ENCODE measurements around the gene AFF3. TPM values are rescaled to one million over a fixed set of nuclear protein-coding genes. Genes with fewer than 3 reads are reported as not detected.

Gene AFF3
- total and polyA plus RNA-seq, 2 donors (not counting 3 experiments of a cell fraction or from before 2014, with no cell fraction given) = 0.06 to 0.07 TPM

GRCh38 chr2:99819766-99820165 lies 322.6 kb downstream of the AFF3 start:
- peaks cover 3% of the 10 kb centered on the region for H3K4me1 ChIP-seq (ENCODE audit: control insufficient read depth, extremely low read depth, insufficient read depth, low read length)
- H3K9ac ChIP-seq (replicated peaks; ENCODE audit: extremely low read depth, insufficient read depth, low read length) = no peak overlapping the region
- dilution Hi-C loops (cut with MboI; ENCODE audit: extremely low pct_ligation_motif_present, low sequenced_read_pairs) = no loop called here
- H3K4me2 ChIP-seq (ENCODE audit: insufficient read depth, low read length) = no peak overlapping the region
- peaks cover 8 to 9% of the 10 kb centered on the region in 2 experiments for H3K27me3 ChIP-seq (ENCODE audit: control insufficient read depth in 2 of 2, insufficient read depth in 2 of 2, low read length in 2 of 2)
- no TSS peak for BruUV-seq (replicated peaks)
- CTCF ChIA-PET = interaction anchor here (0.6 to 3.1 kb wide), 60 partner anchors 10 to 561 kb away, joined by 3 to 109 read pairs (median 7); no protein-coding TSS in a partner anchor
- H3K36me3 ChIP-seq (ENCODE audit: control insufficient read depth in 2 of 2, extremely low read depth in 1 of 2, insufficient read depth in 2 of 2, low read length in 2 of 2) = no peaks in the 10 kb centered on the region
- no peaks in the 10 kb centered on the region for H3K9me1 ChIP-seq (replicated peaks; ENCODE audit: control insufficient read depth, extremely low read depth, insufficient read depth, low read length)
- no peaks in the 10 kb centered on the region for H3K9me3 ChIP-seq (replicated peaks; ENCODE audit: control insufficient read depth, insufficient read depth, low read length)
- H3K79me2 ChIP-seq (ENCODE audit: control insufficient read depth, insufficient read depth, low read length) = no peaks in the 10 kb centered on the region
- H3K4me3 ChIP-seq (replicated peaks in 1 of 3; ENCODE audit: insufficient read depth in 1 of 3, low read depth in 1 of 3, low read length in 3 of 3) = no peak overlapping the region
- intact Hi-C loops (cut with micrococcal nuclease) = loop anchor here (1.0 to 10.0 kb wide), 6 partner anchors 41 to 565 kb away; no protein-coding TSS in a partner anchor
- no peak overlapping the region for H2AFZ ChIP-seq (ENCODE audit: low read depth, low read length)
- no peaks in the 10 kb centered on the region for H4K20me1 ChIP-seq (replicated peaks; ENCODE audit: control insufficient read depth, extremely low read depth, insufficient read depth, low read length)
- TF ChIP-seq CTCF (IDR thresholded peaks at IDR 0.05; ENCODE audit: extremely low read depth in 1 of 2, insufficient read depth in 1 of 2, low read depth in 1 of 2, low read length in 2 of 2) (peak in 1 of 2 donors; percentile 18), POLR2AphosphoS5 (IDR thresholded peaks at IDR 0.05; ENCODE audit: insufficient read depth, low read depth, low read length) (no peak)
- DNase-seq (ENCODE audit: low read depth, low spot score) = peak; percentile 26
- no peak for FAIRE-seq
- no peak overlapping the region for H3K27ac ChIP-seq (ENCODE audit: insufficient read depth, low read depth, low read length)
- POLR2A ChIA-PET = interaction anchor here (1.4 kb wide), 1 partner anchor 60 kb away, joined by 3 read pairs; no protein-coding TSS in a partner anchor

GRCh38 chr2:99818842-99819241 lies 323.5 kb downstream of the AFF3 start:
- CTCF ChIA-PET = interaction anchor here (0.6 to 3.1 kb wide), 99 partner anchors 10 to 562 kb away, joined by 3 to 109 read pairs (median 5); no protein-coding TSS in a partner anchor
- no TSS peak for BruUV-seq (replicated peaks)
- no peaks in the 10 kb centered on the region for H3K9me3 ChIP-seq (replicated peaks; ENCODE audit: control insufficient read depth, insufficient read depth, low read length)
- no peak overlapping the region for H3K9ac ChIP-seq (replicated peaks; ENCODE audit: extremely low read depth, insufficient read depth, low read length)
- no peaks in the 10 kb centered on the region for H4K20me1 ChIP-seq (replicated peaks; ENCODE audit: control insufficient read depth, extremely low read depth, insufficient read depth, low read length)
- H3K4me3 ChIP-seq (replicated peaks in 1 of 3; ENCODE audit: insufficient read depth in 1 of 3, low read depth in 1 of 3, low read length in 3 of 3) = no peak overlapping the region
- POLR2A ChIA-PET = interaction anchor here (0.7 to 1.4 kb wide), 2 partner anchors 61 to 224 kb away, joined by 3 read pairs; no protein-coding TSS in a partner anchor
- DNase-seq (ENCODE audit: low read depth, low spot score) (peak; percentile 57), FAIRE-seq (no peak)
- H3K4me1 ChIP-seq (ENCODE audit: control insufficient read depth, extremely low read depth, insufficient read depth, low read length) = peaks cover 3% of the 10 kb centered on the region
- intact Hi-C loops (cut with micrococcal nuclease) (loop anchor here (1.0 to 10.0 kb wide), 6 partner anchors 61 to 566 kb away; no protein-coding TSS in a partner anchor), dilution Hi-C loops (cut with MboI; ENCODE audit: extremely low pct_ligation_motif_present, low sequenced_read_pairs) (no loop called here)
- H3K27ac ChIP-seq (ENCODE audit: insufficient read depth, low read depth, low read length) = no peak overlapping the region
- TF ChIP-seq FOS (IDR thresholded peaks at IDR 0.05; ENCODE audit: borderline replicate concordance, insufficient read depth, low read length) (no peak), MAX (IDR thresholded peaks at IDR 0.05; ENCODE audit: insufficient read depth, insufficient read length) (no peak), GATA2 (IDR thresholded peaks at IDR 0.05; ENCODE audit: insufficient read depth, insufficient read length, low read depth, low read length) (no peak), CTCF (IDR thresholded peaks at IDR 0.05; ENCODE audit: extremely low read depth in 1 of 2, insufficient read depth in 1 of 2, low read depth in 1 of 2, low read length in 2 of 2) (peak; percentile 13 to 25), POLR2AphosphoS5 (IDR thresholded peaks at IDR 0.05; ENCODE audit: insufficient read depth, low read depth, low read length) (no peak)
- no peak overlapping the region for H2AFZ ChIP-seq (ENCODE audit: low read depth, low read length)
- no peak overlapping the region for H3K4me2 ChIP-seq (ENCODE audit: insufficient read depth, low read length)
- no peaks in the 10 kb centered on the region for H3K9me1 ChIP-seq (replicated peaks; ENCODE audit: control insufficient read depth, extremely low read depth, insufficient read depth, low read length)
- H3K79me2 ChIP-seq (ENCODE audit: control insufficient read depth, insufficient read depth, low read length) = no peaks in the 10 kb centered on the region
- peaks cover 8 to 10% of the 10 kb centered on the region in 2 experiments for H3K27me3 ChIP-seq (ENCODE audit: control insufficient read depth in 2 of 2, insufficient read depth in 2 of 2, low read length in 2 of 2)
- no peaks in the 10 kb centered on the region for H3K36me3 ChIP-seq (ENCODE audit: control insufficient read depth in 2 of 2, extremely low read depth in 1 of 2, insufficient read depth in 2 of 2, low read length in 2 of 2)
